ENCODE results near the gene EDNRB. TPM values are rescaled to one million over a fixed set of nuclear protein-coding genes. Genes with fewer than 3 reads are reported as not detected.

Gene EDNRB
- total RNA-seq, 1 experiment from 2014 or later: 19.2 TPM

DNA sequence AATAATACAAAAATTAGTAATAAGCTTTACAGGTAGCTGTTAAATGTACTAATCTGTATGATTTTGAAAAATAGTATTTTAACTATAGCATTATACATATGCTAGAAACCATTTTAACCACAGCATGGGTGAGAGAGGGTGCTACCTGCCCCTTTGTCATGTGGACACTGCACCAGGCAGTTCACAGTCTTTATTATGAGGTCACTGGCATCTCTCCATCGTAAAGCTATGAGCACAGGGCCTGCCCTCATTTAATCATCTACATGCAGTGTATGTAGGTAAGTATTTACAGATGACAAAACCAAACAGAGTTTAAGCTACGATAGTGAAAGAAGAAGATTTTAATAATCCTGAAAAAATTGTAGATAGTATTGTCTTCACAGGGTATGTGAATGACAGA, 21.7 kb downstream of the EDNRB start:
- no peak overlapping the region for H3K27ac Mint-ChIP-seq (ENCODE audit: unreplicated experiment)
- CTCF ChIA-PET: no interaction called here
- H3K27me3 ChIP-seq (replicated peaks; ENCODE audit: control insufficient read depth, insufficient read depth, low read length): no peaks in the 10 kb centered on the region
- DNase-seq: no peak
- no peaks in the 10 kb centered on the region for H3K36me3 ChIP-seq (ENCODE audit: control insufficient read depth, insufficient read depth, low read length)
- intact Hi-C loops (cut with micrococcal nuclease; ENCODE audit: unreplicated experiment): no loop called here
- TF ChIP-seq, protein P1, sequence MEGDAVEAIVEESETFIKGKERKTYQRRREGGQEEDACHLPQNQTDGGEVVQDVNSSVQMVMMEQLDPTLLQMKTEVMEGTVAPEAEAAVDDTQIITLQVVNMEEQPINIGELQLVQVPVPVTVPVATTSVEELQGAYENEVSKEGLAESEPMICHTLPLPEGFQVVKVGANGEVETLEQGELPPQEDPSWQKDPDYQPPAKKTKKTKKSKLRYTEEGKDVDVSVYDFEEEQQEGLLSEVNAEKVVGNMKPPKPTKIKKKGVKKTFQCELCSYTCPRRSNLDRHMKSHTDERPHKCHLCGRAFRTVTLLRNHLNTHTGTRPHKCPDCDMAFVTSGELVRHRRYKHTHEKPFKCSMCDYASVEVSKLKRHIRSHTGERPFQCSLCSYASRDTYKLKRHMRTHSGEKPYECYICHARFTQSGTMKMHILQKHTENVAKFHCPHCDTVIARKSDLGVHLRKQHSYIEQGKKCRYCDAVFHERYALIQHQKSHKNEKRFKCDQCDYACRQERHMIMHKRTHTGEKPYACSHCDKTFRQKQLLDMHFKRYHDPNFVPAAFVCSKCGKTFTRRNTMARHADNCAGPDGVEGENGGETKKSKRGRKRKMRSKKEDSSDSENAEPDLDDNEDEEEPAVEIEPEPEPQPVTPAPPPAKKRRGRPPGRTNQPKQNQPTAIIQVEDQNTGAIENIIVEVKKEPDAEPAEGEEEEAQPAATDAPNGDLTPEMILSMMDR (IDR thresholded peaks at IDR 0.05; ENCODE audit: insufficient read depth in 1 of 2, low read depth in 1 of 2, low read length in 1 of 2, severe bottlenecking in 1 of 2, unreplicated experiment in 1 of 2): no peak
- H3K4me1 ChIP-seq: no peaks in the 10 kb centered on the region
- H3K27me3 Mint-ChIP-seq (ENCODE audit: insufficient read depth, unreplicated experiment): no peaks in the 10 kb centered on the region
- H3K9me3 ChIP-seq: no peaks in the 10 kb centered on the region
- no peak overlapping the region for H3K4me3 ChIP-seq (ENCODE audit: low read depth, low read length)
- peaks cover 12% of the 10 kb centered on the region for H3K36me3 Mint-ChIP-seq (ENCODE audit: insufficient read depth, unreplicated experiment)
- H3K9me3 Mint-ChIP-seq (ENCODE audit: unreplicated experiment): peaks cover 1% of the 10 kb centered on the region
- POLR2A ChIA-PET: no interaction called here
- H3K4me3 Mint-ChIP-seq (ENCODE audit: unreplicated experiment): no peak overlapping the region
- no TSS peak for BruUV-seq (replicated peaks)
- no peaks in the 10 kb centered on the region for H3K4me1 Mint-ChIP-seq (ENCODE audit: low read depth, unreplicated experiment)

DNA sequence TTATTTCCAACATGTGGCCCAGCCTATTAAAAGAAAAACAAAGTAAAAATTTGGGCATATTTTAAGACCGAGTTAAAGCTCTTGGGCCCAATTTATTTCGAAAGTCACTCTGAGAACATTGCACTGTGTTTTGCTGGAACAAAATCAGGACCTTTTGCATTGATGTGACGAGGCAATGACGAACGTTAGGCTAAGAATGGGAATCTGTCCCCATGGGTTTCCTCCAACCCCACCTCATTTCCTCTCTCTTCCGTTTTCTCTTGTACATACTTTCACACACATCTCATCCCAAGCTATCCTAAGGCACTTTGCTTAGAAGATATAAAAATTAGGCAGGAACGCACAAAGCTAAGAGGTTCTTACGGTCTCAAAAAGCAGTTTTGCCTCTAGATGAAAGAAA, 22.1 kb downstream of the EDNRB start:
- ChIA-PET POLR2A (no interaction called here), CTCF (no interaction called here)
- TF ChIP-seq, protein P1 (IDR thresholded peaks at IDR 0.05; ENCODE audit: insufficient read depth in 1 of 2, low read depth in 1 of 2, low read length in 1 of 2, severe bottlenecking in 1 of 2, unreplicated experiment in 1 of 2): no peak
- Mint-ChIP-seq H3K27me3 (ENCODE audit: insufficient read depth, unreplicated experiment) (no peaks in the 10 kb centered on the region), H3K27ac (ENCODE audit: unreplicated experiment) (no peak overlapping the region), H3K9me3 (ENCODE audit: unreplicated experiment) (no peaks in the 10 kb centered on the region), H3K36me3 (ENCODE audit: insufficient read depth, unreplicated experiment) (peaks cover 12% of the 10 kb centered on the region), H3K4me3 (ENCODE audit: unreplicated experiment) (no peak overlapping the region), H3K4me1 (ENCODE audit: low read depth, unreplicated experiment) (peaks cover 1% of the 10 kb centered on the region)
- H3K4me3 ChIP-seq (ENCODE audit: low read depth, low read length): no peak overlapping the region
- no TSS peak for BruUV-seq (replicated peaks)
- no peaks in the 10 kb centered on the region for H3K9me3 ChIP-seq
- no peaks in the 10 kb centered on the region for H3K4me1 ChIP-seq
- H3K27me3 ChIP-seq (replicated peaks; ENCODE audit: control insufficient read depth, insufficient read depth, low read length): no peaks in the 10 kb centered on the region
- H3K36me3 ChIP-seq (ENCODE audit: control insufficient read depth, insufficient read depth, low read length): no peaks in the 10 kb centered on the region
- no peak for DNase-seq
- intact Hi-C loops (cut with micrococcal nuclease; ENCODE audit: unreplicated experiment): no loop called here

DNA sequence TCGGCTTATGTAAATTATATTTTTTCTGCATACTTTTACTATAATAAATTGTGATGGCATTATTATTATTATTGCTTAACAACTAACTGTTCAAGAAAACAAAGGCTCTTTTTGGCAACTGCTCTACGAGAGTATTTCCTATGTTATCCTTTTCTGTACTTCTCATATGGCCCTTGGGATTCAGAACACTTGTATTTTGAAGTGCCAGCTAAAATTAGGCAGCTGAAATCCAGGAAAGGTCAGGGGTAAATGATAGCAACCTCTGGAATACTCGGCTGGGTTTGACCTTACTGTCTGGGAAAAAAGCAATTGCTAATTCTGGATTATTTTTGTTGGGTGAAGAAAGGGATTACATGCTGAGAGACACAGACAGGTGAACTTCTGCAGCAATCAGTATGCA, 23.9 kb downstream of the EDNRB start:
- TF ChIP-seq, protein P1 (IDR thresholded peaks at IDR 0.05; ENCODE audit: insufficient read depth in 1 of 2, low read depth in 1 of 2, low read length in 1 of 2, severe bottlenecking in 1 of 2, unreplicated experiment in 1 of 2): no peak
- no peaks in the 10 kb centered on the region for H3K27me3 ChIP-seq (replicated peaks; ENCODE audit: control insufficient read depth, insufficient read depth, low read length)
- no peak overlapping the region for H3K4me3 ChIP-seq (ENCODE audit: low read depth, low read length)
- POLR2A ChIA-PET: no interaction called here
- Mint-ChIP-seq H3K27me3 (ENCODE audit: insufficient read depth, unreplicated experiment) (peaks cover 3% of the 10 kb centered on the region), H3K36me3 (ENCODE audit: insufficient read depth, unreplicated experiment) (peaks cover 6% of the 10 kb centered on the region), H3K27ac (ENCODE audit: unreplicated experiment) (no peak overlapping the region), H3K4me3 (ENCODE audit: unreplicated experiment) (no peak overlapping the region), H3K4me1 (ENCODE audit: low read depth, unreplicated experiment) (peaks cover 6% of the 10 kb centered on the region), H3K9me3 (ENCODE audit: unreplicated experiment) (no peaks in the 10 kb centered on the region)
- no peaks in the 10 kb centered on the region for H3K9me3 ChIP-seq
- intact Hi-C loops (cut with micrococcal nuclease; ENCODE audit: unreplicated experiment): no loop called here
- no TSS peak for BruUV-seq (replicated peaks)
- DNase-seq: no peak
- no peaks in the 10 kb centered on the region for H3K4me1 ChIP-seq
- CTCF ChIA-PET: no interaction called here
- no peaks in the 10 kb centered on the region for H3K36me3 ChIP-seq (ENCODE audit: control insufficient read depth, insufficient read depth, low read length)

Measured in Caco-2 (cell line).